Measurements from ENCODE around the gene MAN2B2.

The MAN2B2 gene

DNA sequence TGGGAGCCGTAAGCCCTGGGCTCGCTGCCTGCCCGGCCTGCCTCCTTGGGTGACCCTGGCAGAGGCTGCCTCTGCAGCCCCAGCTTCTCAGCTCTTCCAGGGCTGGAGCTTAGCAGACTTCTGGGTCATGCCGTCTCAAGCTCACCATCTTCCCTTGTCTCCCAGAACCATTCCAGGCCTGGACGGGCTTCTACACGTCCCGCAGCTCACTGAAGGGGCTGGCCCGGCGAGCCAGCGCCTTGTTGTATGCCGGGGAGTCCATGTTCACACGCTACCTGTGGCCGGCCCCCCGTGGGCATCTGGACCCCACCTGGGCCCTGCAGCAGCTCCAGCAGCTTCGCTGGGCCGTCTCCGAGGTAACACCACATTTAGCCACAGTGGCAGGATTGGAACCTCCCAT lies 22.0 kb downstream of the MAN2B2 start:
- no peak for DNase-seq

DNA sequence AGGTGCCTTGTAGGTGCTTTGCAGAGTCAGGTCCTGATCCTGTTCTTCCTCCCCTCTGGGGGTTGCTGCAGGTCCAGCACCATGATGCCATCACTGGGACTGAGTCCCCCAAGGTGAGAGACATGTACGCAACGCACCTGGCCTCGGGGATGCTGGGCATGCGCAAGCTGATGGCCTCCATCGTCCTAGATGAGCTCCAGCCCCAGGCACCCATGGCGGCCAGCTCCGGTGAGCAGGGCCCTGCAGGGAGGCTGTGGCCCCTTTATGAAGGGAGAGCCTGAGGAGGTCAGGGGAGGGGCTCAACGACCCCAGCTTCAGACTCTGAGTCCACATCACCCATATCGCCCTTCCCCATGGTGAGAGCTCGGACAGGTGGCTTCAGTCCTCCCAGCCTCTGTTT lies 23.1 kb downstream of the MAN2B2 start:
- DNase-seq, result no peak

DNA sequence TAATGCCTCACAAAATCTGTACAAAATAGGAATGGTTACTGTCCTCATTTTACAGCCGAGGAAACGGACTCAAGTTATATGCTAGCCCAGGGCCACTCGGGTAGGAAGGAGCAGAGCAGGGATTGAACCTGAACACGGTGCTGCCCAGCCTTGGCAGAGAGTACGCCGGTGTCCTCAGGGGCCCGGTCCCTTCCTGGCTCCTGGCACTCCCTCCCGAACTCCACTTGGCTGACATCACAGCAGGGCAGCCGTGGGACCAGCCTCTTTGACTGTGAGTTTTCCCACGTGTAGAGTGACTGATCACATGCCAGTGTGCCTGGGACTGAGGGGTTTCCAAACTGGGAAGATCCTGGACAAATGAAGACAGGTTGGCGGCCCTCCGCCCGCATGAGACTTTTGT lies 23.7 kb downstream of the MAN2B2 start:
- DNase-seq, result no peak

DNA sequence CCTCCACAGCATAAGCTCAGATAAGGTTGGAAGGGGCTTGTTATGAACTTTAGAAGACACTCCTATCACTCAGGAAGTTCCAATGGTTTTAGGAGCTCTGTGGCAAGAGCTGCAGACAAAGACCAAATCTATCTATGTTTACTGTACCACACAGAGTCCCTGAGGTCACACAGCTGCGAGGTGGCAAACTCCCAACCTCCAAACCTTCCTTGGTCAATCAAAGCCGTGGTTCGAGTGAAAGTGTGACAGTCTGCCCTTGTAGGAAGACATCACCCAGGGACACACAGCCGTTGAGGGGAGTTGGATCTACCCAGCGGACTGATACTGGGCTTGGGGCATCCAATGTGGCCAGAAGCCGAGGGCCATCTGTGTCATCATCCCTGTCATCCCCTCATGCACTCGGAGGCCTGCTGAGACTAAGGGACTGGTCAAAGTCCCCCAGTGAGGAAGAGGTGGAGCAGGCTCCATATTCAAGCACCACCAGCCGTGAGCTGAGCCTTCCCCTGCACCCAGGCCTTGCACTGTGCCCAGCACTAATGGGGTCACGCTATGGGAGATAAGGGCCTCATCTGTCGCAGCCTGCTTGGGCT lies 26.8 kb downstream of the MAN2B2 start:
- DNase-seq, result no peak

DNA sequence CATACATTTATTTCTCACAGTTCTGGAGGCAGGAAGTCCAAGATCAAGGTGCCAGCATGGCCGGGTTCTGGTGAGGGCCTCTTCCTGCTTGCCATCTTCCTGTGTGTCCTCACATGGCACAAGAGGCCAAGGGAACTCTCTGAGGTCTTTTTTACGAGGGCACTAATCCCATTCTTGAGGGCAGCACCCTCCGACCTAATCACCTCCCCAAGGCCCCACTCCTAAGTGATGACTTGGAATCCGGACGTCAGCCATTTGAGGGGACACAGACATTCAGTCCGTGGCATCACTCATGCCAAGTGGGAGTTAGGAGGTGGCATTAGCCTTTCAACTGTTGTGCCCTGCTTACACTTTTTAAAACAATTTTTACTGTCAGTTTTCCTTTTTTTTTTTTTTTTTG lies 27.3 kb downstream of the MAN2B2 start:
- no peak for DNase-seq

DNA sequence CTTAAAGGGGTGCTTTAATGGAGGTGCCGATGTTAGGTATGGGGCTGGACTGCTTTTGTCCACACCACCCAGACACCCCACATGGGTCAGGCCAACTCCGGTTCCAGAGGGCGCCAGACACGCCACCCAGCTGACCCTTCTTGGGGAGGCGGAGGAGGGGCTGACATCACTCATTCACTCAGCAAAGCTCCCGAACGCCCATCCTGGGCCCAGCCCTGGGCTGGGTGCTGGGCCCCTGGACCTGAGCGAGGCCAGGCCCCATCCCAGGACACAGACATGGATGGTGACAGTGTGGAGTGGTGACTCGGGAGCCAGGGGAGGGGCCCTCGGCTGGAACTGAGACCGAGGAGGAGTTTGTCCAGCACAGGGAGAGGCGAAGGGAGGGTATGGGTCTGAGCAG lies 28.1 kb downstream of the MAN2B2 start:
- no peak for DNase-seq

DNA sequence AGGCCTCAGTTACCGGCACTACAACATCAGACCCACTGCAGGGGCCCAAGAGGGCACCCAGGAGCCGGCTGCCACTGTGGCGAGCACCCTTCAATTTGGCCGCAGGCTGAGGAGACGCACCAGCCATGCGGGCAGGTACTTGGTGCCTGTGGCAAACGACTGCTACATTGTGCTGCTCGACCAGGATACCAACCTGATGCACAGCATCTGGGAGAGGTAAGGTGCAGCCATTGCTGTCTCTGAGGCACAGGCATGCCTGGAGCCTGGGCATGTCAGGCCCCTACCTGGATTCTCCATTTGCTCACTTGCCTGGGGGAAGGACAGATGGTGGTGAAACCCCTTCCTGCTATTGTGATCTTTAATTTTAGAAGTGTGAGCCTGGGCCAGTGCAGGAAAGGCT lies 30.1 kb downstream of the MAN2B2 start:
- no peak for DNase-seq

DNA sequence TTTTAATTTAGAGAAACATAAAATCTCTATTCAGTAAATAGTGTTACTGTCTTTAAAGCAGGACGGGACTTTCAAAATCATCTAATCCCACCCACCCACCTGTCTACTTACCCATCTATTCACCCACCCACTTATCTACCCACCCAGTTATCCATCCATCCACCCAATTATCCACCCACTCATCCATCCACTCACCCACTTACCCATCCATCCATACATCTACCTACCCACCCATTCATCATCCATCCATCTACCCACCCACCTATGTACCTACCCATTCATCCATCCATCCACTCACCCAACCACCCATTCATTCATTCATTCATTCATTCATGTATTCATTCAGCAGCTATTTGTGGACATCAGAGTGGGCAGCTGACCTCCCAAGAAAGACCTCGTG lies 30.6 kb downstream of the MAN2B2 start:
- DNase-seq, result no peak

DNA sequence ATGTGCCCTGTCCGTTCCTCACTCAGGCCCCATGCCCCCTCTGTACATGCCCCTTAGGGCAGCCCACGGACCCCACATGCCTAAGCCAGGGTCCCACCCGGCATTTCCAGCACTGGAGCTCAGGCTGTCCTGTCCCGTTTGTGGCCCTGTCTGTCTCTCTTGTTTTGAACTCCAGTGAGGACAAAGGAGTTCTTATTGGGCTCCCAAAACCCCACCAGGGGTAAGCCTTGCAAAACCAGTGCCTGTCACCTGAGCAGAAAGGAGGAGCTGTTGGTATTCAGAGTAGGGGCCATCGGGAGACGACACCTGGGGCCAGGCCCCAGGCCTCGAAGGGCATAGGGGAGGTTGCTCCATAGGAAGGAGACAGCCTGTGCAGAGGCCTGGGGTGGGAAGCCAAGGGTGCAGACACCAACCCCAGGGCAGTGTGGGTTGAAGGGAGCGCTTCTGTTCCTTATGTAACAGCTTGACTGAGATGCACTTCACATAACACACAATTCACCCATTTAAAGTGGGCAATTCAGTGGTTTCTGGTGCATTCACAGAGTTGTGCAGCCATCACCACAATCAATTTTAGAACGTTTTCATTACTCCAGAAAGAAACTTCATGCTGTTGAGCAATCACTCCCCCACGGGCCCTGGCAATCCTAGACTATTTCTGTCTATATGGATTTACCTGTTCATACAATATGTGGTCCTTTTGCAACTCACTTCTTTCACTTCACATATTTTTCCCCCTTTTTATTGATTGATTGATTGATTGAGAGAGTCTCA lies 31.7 kb downstream of the MAN2B2 start:
- DNase-seq, result no peak

DNA sequence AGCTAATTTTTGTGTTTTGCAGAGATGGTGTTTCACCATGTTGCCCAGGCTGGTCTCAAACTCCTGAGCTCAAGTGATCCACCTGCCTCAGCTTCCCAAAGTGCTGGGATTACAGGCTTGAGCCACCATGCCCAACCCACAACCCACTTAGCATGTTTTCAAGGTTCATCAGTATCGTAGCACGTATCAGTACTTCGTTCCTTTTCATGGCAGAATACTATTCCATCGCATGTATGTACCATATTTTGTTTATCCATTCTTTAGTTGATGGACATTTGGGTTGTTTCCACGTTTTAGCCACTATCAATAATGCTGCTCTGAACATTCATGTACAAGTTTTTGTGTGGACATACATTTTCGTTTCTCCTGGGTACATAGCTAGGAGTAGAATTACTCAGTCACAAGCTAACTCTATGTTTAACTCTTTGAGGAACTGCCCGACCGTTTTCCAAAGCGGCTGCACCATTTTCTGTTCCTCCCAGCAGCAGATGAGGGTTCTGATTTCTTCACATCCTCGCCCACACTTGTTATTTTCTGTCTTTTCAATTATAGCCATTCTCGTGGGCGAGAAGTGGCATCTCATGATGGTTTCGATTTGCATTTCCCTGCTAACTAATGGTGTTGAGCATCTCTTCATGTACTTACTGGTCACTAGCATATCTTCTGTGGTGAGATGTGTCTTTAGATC lies 32.5 kb downstream of the MAN2B2 start:
- no peak for DNase-seq

DNA sequence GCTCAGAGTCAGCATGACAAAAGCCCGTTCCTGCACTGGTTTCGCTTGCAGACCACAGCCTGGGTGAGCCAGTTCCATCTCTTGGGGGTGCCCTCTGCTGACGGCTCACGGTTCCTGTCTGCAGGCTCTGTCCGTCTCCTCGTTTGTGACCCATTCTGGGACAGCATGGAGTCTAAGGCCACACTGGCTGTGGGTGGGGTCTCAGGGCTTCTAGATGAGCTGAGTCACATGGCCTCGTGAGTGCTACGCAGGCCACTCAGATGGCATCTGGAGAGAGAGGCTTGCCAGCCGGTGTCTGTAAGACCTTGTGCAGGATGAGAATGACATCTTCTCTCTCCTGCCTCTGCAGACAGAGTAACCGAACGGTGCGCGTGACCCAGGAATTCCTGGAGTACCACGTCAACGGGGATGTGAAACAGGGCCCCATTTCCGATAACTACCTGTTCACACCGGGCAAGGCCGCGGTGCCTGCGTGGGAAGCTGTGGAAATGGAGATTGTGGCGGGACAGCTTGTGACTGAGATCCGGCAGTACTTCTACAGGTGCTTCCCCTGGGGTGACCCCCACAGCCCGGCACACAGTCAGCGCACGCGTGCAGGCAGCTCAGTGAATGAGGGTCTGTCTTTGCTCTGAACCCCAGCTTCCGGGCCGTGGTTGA lies 33.9 kb downstream of the MAN2B2 start:
- DNase-seq, result no peak

DNA sequence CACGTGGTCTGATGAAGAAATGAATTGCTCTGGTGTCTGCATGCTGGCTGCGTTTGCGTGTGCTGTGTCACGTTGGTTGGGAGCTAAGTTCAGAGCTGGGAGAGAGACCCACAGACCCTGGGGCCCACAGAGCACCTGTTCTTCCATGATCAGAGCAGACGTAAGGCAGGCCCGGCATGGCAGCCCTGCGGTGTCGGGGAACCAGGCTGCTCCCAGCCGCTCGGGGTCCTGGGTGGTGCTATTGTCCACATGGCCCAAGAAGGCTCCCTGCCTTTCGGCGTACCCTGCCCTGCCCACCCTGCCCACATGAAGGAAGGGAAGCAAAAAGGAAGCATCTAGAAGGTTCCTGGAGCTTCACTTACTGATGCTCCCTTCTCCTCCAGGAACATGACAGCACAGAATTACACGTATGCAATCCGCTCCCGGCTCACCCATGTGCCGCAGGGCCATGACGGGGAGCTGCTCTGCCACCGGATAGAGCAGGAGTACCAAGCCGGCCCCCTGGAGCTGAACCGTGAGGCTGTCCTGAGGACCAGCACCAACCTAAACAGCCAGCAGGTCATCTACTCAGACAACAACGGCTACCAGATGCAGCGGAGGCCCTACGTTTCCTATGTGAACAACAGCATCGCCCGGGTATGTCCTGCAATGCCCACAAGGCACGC lies 34.6 kb downstream of the MAN2B2 start:
- DNase-seq, result no peak

DNA sequence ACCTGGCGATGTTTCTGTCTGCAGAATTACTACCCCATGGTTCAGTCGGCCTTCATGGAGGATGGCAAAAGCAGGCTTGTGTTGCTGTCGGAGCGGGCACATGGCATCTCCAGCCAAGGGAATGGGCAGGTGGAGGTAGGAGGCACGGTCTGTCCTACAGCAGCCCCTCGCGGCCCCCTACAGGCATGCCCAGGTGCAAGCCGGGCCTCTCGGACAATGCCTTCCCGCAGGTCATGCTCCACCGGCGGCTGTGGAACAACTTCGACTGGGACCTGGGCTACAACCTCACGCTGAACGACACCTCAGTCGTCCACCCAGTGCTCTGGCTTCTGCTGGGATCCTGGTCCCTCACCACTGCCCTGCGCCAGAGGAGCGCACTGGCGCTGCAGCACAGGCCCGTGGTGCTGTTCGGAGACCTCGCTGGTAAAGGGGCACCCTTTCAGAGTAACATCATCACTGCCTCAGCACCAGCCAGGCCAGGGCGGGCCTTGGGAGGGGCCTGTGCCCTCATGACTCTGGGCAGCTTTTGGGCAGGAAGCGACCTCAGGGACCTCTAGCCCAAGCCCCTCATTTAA lies 36.0 kb downstream of the MAN2B2 start:
- DNase-seq, result no peak

DNA sequence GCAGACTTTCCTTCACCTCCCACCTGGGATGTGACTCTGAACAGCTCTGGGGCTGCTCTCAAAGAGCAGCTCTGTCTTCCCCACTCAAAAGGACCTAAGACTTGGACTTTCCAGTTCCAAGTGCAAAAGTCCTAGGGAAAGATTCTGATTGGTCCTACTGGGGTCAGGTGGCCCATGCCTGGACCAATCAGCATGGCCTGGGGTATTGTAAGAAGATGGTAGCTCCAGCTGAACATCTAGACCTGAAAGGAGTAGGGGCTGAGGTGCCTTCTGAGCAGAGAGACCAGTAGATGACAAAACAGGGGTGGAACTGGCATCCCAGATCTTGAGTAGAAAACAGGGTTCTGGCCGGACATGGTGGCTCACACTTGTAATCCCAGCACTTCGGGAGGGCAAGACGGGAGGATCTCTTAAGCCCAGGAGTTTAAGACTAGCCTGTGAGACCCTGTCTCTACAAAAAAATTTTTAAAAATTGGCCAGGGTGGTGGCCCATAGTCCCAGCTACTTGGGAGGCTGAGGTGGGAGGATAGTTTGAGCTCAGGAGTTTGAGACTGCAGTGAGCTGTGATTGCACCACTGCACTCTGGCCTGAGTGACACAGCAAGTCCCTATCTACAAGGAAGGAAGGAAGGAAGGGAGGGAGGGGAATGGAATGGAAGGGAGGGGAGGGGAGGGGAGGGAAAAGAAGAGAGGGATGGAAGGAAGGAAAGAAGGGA lies 38.1 kb downstream of the MAN2B2 start:
- DNase-seq, result no peak

DNA sequence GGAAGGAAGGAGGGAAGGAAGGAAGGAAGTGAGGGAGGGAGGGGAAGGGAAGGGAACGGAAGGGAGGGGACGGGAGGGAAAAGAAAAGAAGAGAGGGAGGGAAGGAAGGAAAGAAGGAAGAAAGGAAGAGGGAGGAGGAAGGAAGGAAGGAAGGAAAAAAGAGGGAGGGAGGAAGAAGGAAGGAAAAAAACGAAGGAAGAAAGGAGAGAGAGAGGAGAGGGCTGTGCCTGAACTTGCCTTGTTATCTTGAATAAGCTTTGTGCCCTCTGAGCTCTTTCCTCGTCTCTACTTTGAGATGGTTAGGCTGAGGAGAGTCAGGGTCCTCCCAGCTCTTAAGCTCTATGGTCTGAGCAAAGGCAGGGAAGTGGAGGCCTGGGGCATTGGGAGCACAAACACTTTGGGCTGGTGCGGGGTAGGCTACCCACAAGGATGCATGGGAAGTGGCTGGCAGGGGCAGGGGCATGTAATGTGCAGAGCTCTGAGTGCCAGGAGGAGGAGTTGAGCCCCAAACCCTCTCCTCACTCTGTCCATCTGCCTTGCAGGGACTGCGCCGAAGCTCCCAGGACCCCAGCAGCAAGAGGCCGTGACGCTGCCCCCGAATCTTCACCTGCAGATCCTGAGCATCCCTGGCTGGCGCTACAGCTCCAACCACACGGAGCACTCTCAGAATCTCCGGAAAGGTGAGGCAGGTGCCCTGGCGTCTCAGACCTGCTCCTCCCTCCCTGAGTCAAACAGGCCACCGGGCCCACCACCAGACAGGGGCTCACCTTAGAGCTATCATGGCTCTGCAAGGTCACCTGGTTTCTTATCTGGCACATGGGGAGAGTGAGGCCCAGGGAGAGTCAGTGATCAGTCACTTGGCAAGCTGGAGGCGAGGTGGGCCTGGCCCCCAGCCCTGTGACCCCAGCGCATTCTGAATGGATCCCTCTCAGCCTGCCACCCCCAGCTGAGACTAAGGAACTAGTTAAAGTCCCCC lies 39.0 kb downstream of the MAN2B2 start:
- DNase-seq, result no peak

DNA sequence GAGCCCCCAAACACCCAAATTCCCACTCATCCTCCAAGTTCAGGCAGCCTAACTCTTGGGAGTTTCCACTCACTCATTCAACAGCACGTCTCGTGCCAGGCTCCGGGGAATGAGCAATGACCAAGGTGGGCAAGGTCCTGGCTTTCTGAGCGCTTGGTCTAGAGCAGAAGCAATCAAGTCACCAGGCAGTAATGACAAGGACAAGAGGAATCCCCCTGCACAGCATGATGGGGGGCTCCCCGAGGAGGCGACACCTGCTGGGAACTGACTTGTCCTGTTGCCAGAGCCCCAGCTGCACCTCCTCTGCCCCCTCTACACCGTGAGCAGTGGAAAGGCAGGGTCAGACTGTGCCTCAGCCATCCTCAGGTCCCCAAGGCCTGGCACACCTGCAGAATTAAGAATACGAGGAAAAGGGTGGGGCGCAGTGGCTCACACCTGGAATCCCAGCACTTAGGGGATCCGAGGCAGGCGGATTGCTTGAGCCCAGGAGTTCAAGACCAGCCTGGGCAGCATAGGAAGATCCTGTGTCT lies 39.8 kb downstream of the MAN2B2 start:
- DNase-seq, result no peak

DNA sequence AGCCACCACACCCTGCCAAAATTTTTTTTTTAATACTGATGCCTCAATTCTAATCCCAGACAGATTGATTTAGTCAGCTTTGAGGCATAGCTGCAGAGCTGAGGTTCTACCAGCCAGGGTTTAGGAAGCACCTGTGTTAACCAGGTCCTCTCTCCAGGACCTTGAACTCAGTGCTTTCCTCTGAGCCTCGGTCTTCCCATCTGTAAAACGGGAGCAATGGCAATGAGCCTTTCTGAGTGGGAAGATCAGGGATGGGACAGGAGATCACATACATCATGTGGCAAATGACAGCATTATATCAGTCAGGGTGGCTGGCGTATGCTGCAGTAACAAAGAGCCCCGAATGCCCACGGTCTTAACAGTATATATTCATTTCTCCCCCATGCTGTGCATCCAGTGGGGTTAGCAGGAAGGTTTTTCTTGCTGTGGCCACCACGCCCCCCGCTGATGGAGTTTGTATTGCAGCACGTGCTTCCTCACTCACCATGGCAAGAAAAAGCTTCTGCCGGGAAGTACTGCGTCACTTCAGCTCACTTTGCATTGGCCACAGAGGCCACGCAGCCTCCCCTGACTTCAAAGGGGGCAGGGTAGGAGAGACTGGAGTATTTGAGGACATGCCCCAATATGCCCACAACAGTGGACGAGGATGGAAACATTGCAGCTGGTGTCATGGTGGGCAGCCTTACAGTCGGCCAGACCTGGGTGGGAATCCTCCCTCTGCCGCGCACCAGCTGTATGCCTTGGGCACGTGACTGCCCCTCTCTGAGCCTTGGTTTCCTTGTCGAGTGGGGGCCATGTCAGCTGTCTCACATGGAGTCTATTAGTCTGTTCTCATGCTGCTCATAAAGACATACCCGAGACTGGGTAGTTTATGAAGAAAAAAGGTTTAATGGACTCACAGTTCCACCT lies 41.4 kb downstream of the MAN2B2 start:
- no peak for DNase-seq

DNA sequence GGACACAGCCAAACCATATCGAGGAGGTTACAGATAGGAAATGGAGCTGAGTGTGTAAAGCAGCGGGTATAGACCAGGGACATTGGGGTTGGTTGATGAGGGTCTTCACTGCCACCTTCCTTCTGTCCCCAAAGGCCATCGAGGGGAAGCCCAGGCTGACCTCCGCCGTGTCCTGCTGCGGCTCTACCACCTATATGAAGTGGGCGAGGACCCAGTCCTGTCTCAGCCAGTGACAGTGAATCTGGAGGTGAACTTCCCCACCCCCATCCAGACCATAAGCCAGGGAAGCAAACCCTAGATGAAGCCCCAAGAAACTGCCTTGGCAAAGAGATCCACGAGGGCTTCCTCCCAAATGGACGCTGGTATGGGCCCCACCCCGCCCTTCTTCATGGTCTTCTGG lies 42.3 kb downstream of the MAN2B2 start:
- no peak for DNase-seq

DNA sequence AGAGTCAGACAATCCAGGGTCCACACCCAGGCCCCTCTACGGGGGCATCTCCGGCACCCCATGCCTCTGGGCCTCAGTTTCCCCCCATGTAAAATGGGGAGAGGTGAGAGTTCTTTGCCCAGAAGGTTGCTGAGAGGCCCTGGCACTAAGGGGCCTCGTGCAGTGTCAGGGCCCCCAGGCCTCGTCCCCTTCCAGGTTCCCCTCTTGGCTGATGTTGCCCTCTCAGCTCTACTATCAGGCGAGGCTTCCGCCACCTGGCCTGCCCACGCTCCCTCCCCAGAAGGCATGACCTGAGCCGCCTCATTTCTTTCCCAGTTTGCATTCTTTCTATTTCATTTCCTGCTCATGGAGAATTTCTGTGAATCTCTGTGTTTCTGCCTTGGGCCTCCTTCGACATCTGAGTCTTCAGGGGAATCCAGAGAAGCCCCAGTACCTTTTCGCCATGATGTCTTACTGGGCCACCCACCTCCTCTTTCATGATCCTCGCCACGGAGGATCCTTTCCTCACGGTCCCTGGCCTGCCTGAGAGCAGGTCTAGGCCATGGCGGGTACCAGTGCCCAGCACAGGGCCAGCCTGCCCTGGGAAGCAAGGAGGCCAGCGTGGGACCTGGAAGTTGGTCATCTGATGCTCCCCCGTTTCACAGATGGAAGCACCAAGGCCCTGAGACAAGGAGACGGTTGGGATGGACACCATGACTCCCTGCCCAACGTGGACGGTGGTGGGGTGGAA lies 43.6 kb downstream of the MAN2B2 start:
- no peak for DNase-seq

Measured in NCI-H510A (cell line).